HG02938 (cell line): ENCODE data around the gene SP140L.
"Not testable (repeated sequence)": the region's sequence is repeated elsewhere in the genome, so short reads cannot be mapped to it uniquely, and the experiment has no call there.

Source experiments
- ATAC-seq: cut with Tn5 transposase; IDR thresholded peaks from one replicate; pipeline ENCODE4 v1.9.1; 2021; ENCODE audit warnings: mild to moderate bottlenecking, moderate library complexity; ENCODE audit not compliant: unreplicated experiment

SP140L gene

DNA sequence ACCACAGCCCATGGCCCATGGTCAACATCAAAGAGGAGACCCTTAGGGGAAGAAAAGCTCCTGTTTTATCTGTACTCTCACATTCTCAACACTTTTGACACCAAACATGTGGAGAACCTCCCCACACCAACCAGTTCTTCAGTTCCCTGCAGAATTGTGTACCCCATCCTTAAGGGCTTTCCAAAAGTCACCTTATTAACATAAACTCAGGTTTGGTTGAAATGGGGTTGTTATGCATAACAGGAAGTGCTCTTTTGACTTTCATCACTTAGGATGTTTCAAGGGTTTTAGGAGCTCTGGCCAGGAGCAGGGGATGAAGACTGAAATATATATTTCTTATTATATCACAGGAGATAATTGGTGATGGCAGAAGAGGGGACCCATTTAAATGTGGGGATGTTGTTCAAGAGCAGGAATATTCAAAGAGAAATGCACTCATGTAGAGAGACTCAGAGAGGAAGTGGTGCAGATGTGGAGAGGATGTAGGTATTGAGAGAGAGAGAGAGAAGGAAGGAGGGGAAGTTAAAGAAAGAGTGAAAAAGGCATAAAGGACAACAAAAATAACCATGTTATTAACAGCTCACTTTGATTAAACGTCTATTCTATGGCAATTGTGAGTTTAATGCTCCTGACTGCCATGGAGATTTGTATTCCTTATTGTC is 35.2 kb downstream of the SP140L start:
- ATAC-seq, result no peak

DNA sequence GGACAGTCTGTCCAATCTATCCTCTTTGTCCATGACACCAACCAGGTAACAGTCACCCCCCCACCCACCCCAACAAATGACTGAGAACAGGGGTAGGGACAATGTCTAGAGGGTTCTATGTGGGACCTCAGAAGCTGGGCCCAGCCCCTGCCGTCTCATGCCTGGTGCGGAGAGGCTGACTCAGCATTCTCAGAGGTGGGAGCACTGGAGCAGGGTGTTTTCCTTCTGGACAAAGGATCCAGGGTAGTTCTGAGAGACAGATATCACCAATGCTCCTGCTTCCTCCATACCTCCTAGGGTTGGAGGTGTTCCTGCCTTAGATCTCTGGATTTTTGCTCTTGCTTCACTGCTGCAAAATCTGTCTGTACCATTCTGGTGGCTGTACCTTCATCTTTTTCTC is 55.1 kb downstream of the SP140L start:
- ATAC-seq, result no peak

DNA sequence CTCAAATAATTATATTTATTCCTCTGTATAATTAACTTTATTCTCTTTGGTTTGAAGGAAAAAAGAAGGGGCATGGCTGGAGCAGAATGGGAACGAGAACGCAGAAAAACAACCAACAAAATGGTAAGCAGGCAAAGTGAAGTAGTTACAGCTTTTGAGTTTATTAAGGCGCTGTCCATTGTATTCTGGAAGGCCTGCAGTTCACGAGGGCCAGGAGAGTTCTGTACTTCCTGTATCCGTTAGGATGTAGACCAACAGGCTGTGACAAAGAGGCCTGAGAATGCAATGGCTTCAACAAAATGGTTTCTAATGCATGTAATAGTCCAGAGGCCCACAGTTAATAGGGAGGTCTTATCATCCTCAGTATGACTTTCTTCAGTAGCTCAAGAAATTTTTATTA is 56.5 kb downstream of the SP140L start:
- no peak for ATAC-seq

DNA sequence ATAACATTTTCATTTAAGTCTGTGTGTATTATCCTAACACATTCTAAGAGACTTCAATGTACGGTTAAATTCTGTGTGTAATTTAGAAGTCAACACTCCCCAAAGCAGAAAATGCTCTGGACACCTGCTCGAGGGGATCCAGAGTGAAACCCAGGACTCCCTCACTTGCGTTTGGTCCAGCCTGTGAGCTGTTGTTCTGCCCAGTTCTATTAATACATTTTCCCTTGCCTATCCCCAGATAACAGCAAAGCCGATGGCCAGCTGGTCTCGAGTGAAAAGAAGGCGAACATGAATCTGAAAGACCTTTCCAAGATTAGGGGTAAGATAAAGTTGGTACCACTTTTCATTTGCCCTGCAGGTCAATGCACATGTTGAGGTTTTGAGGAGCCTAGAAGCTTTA is 58.0 kb downstream of the SP140L start:
- ATAC-seq, result no peak

DNA sequence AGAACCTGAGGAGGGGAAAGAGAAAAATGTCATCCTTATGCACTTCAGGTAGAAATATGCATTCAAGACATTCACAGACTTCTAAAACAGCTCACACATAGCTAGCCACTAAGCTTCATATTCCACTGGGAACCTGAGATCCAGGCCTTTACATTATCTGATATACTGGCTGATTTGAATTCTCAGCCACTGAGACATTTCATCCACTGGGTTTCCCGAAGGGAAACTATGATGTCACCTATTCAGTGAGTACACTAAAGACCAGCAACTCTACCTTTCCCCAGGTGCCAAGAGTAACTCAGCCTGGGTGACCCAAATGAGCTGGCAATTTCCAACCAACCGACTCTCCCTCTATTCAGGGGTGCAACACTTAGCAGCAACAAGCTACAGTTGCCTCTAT is 67.3 kb downstream of the SP140L start:
- no peak for ATAC-seq

DNA sequence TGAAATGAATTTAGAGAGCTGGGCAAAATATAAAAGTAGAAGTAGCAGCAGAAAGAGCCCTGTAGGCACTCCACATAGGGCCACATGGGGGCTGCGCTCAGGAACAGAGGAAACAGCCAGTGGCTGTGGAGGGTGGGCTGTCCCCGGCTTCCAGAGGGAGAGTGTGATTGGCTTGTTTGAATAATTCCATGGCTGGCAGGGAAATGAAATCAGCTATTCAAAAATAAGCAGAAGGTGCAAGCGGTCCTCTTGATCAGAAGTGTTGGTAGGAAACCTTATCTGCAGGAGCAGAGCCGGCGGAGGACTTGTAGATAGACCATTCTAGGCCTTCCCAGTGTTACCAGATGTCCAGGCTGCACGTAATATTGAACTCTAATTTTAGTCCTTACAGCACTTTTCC is 71.7 kb downstream of the SP140L start:
- ATAC-seq, result not testable (repeated sequence)

DNA sequence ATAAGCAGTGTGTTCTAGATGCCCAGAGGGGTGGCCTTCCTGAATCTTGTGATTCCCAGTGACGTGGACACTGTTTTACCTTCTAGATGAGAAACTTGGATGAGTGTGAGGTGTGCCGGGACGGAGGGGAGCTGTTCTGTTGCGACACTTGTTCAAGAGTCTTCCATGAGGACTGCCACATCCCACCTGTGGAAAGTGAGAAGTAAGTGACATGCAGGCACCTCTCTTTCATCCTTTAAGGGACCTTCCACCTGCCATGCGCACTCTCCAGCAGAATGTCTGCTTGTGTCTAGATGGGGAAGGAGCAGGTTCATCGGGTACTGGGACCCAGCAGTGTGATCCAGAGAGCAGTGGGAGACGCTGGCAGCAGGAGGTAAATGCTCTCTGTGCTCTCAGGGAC is 73.0 kb downstream of the SP140L start:
- ATAC-seq, result no peak

DNA sequence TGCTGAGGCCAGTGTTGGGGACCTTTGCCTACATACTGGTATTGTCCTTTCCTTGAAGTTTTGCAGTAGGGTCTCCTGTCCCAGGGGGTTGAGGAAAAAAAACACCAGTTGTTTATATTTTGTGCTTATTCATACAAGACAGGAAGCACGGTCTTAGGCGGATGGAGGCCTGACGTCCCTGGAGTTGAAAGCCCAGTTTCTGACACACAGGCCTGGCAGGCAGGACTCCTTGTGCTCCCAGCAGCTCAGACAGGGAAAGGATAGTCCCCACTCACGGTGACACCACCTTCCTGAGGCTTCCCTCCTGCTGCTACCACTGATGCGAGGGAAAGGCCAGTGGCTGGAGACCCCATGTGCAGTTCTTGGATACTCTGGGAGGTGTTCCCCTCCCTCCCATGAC is 73.5 kb downstream of the SP140L start:
- ATAC-seq, result no peak

DNA sequence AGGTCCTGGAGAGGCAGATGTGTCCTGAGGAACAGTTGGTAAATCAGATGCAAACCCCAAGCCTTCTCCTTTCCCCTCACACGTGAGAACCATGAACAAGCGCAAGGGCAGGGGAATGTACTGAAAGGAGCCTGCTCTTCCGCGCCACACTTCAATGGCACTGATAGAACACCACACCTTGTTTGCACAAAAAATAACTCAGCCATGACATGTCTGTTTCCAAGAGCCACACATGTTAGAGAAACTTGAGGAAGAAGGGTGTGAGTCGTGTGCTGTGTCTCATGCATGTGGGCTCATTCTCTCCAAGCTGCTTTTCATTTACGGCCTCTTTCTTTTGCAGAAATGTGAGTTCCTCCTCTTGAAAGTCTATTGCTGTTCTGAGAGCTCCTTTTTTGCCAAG is 74.0 kb downstream of the SP140L start:
- not testable (repeated sequence) for ATAC-seq

DNA sequence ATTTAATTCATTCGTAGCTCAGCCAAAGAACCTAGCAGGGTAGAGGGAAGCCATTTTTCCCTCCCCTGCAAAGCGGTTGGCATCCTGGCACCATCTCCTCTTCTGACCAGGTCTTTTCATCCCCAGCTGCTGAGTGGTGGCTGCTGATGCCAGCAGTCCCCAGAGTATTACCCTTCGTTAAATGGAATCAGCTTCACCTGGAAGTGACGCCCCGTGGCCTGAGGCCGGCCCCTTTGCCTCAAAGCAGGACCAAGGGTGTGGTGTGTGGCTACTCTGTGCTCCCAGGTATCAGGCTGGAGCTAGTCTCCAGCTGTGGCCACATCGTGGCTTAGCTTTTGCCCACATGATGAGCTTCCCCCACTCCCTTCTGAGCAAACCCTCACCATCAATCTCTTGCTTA is 76.8 kb downstream of the SP140L start:
- ATAC-seq, result no peak

DNA sequence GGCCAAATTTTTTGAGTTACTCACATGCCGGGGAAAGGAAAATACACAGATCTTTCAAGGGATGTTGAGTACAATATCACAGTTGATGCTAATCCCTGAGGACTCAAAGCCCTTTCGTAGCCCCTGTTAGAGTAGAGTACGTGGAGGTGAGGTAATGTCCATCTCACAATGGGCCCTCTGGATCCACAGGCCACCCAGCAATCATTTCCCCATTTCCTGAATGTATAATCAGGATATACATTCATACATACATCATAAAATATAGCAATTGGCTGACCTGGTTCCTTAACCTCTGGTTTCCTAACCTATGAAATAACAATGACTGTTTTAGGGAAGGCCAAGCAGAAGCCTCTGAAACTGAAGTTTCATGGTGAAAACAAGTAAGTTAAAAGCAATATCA is 78.8 kb downstream of the SP140L start:
- no peak for ATAC-seq

DNA sequence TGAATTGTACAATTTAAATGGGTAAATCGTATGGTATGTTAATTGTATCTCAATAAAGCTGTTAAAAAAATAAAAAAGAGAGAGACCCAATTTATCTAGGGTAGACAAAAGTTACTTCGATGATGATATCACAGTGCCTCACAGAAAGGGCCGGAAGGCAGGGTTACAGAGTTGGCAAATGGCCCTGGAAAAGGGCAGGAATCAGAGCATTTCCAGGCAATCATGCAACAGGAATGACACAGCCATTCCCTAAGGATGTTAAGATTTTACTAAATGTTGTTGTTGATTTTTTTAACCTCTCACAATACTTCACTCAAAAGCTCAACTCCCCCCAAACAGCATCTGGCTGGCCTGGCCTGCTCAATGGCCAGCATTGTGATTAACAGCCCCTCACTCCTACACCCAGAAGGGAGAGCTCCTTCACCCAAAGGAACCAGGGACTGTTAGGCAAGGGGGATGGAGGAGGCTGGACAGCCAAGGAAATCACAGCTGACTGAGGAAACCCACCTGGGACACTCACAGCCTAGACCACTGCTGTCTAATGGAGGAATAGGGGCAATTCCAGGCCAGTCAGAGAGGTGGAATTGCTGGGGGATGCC is 81.3 kb downstream of the SP140L start:
- ATAC-seq, result no peak

DNA sequence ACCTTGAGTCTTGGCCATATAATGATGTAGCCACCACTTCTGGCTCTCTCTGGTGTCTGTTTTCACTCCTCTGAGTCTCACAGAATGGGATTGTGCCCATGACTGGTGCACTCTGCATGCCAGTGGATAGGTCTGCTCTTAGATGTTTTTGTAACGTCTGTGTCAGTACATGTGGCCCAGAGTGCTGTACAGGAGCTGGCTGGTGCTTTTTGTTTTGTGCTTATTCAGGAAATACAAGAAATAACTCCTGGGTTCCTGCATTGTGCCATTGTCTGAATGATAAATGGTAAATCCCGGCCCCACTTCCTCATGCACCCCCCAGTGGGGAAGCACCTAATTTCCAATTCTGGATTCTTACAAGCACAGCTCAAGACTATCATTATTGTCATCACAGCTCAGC is 82.3 kb downstream of the SP140L start:
- not testable (repeated sequence) for ATAC-seq

DNA sequence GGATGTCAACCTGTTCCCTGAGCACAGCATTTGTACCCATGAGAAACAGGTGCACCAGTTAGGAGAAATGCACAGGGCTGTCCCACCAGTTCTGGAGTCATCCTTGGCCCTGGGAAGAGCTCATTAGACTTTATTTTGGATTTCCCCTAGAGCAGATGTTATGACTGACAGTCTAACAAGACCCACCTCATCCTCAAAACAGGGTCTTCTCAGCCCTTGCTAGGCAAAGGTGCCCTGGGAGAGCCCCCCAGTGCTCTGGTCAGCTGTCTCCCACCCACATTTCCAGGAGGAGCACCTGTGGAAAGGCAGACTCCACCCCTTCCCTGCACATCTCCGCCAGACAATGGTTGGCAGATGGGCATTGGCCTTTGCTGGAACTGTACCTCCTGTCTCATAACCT is 83.3 kb downstream of the SP140L start:
- ATAC-seq, result no peak

DNA sequence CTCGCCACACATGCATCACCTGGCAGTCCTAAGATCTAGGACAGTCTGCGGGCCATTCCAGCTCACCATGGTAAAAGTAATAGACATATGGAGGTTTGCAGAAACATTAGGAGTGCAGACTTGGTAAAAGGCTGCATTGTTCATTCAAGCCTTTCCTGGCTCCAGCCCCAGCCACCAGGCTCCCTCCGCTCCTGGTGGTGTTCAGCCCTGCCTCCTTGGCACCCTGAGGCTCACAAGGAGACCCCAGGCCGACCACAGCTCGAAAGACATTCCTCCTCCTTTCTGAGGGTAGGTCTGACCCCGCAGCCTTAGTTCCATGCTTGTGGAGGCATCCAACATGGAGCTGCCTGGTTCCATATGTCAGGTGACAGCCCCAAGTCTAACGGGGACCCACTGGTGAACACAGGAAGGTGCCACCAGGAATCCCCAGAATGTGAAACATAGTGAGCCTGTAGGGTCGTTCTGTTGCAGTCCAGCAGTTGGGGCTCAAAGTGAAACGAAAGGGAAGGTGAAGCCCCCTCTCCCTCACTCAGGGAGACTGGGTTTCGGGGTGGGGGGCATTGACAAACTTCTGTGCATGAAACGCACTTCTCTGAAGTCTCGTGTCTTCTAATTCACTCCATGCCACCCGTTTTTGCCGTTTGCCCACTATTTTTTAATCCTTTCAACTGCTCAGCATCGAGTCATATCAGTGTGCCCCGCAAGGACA is 84.0 kb downstream of the SP140L start:
- ATAC-seq, result no peak

DNA sequence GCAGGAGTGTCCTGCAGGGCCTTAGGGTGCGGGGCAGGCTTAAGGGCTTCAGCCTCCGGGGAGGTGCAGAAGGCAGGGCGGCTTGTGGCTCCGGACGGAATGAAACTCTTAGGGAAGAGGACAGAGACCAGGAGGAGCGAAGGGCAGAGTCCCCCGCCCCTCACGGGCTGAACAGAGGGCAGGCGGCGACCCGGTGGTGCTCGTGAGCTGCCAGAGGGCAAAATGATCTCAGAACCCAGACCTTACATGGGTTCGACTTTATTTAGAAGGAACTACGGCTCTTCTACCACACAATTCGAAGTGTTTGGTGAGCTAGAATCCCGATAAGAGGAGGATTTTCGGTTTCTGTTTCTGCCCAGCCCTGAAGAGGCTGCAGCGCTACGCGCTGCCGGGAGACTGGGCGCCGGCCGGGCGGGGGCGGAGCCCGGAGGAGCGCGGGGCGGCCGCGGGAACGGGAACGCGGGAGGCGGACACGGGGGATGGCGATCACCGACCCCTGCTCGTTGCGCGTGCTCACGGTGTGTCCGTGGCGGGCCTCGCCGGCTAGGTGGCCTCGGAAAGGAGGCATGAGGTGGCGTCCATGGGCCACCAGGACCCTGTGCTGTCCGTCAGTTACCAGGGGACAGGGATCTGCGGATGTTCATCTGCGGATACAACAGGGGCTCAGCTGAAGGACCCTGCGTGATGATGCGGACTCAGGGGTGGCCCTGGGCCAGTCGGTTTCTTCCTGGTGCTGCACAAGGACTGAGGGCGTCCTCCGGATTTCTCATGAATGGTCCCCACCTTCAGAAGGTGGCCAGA is 84.8 kb downstream of the SP140L start:
- ATAC-seq, result peak; percentile 43

DNA sequence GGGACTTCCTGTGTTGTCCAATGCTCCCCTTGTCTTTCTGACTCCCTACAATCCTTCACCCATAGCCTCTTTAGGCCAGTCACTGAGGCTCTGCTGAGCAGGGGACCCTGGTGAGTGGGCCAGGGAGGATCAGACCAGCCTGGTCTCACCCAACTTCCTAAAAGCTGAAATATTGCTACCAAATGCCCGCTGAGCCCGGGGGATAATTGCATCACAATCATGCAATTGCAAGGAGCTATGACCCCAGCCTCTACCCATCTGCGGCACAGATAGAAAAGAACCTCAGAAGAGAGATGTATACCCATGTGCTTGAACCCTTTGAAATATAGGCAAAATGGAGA is 85.3 kb downstream of the SP140L start:
- ATAC-seq, result no peak

DNA sequence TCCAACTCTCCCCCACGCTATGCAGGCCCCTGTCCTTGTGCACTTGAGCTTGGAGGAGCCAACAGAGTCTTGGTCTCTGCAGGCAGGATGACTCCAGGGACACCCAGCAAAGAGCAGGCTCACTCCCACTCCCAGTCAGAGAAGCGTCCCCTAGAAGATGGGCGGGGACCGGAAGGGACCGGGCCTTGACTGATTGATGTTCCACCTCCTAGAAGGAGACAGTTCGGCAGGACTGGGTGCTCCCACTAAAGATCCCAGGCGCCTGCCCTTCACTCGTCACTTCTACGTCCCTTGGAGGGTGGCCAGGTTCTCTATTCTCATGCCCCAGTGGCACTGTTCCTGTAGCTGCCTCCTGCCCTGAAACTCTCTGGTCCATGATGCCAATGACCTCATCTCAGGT is 85.9 kb downstream of the SP140L start:
- ATAC-seq, result no peak

DNA sequence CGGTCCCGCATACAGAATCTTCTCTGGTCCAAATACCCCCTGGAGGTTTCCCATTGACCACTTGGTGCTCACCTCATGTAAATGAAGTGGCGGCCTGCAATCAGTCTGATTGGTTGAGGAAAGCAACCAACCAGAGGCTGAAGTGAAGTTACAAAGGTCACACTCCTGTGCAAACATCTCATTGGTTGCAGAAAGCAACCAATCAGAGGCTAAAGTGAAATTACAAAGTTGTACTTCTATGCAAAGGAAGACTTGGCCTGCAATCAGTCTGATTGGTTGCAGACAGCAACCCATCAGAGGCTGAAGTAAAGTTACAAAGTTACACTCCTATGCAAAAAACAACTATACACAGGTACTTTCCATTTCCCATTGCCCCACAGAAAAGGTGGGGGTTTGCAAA is 86.5 kb downstream of the SP140L start:
- ATAC-seq, result no peak

DNA sequence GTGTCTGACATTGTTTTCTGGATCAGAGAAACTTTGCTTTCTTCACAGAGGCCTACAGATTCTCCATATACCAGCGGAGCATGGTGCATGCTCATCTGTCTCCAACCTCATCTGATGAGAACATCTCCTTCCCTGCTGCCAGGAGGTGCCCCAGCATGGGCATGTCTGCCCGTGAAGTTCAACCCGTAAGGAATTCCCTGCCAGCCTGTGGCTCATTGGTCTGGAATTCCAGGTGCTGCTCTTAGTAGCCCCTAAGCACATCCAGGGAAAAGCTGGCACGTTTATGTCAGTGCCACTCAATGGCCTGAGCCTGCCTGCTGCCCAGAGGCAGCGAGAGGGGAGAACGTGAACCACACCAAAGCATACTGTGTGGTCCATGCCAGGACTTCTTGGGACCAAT is 87.3 kb downstream of the SP140L start:
- ATAC-seq, result no peak

DNA sequence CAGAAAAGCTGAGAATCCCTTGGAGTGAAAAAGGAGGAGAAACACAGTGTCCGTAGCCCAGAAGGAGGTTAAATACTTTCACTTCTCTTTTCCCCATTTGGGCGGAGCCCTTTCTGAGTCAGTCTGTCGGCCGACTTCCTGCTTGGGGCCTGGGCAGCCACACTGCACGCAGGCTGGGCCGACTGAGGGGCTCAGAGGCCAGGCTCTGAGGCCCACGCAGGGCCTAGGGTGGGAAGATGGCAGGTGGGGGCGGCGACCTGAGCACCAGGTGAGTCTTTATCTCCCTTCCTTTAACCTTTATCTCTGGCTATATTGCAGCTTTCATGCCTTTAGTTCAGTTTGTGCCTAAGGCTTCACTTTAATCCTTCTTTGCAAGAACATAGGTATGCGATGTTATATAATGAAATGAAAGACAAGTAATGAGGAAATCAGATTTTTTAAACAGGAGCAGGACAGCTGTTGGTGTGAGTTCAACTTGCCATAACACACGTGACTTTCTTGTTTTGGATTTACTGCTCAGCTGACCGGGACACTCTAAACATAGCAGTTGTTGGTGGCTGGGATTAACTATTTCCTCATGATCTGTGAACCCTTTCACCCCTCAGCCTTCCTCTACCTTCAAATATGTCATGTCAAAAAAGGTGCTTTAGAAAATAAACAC is 89.2 kb downstream of the SP140L start, which contains the start of gene SP100:
SP100 (plus strand) TSS at position 141 of the 661 bp plus-strand sequence; CDS start at position 237, 96 bp downstream.
- ATAC-seq, result peak; percentile 82
